Neural progenitor cell (in vitro differentiated cells): Measurements from ENCODE around the gene SELENBP1. TPM values are rescaled to one million over a fixed set of nuclear protein-coding genes. Genes with fewer than 3 reads are reported as not detected.

ENCODE experiments used
- DNase-seq: peaks from one replicate; pipeline ENCODE4 v3.0.0-alpha.2; 2016; ENCODE audit warnings: low spot score
- H2AFZ ChIP-seq: fragments of 200-600 bp; sonication (generic); replicated peaks from 2 replicates; pipeline ENCODE4 v1.6.1; 2016; ENCODE audit warnings: antibody characterized with exemption
- H3F3A ChIP-seq: fragments of 200-600 bp; sonication (generic); 2 replicates; pipeline ENCODE4 v1.6.1; 2016; ENCODE audit warnings: antibody characterized with exemption, low read depth
- H3K27ac ChIP-seq: fragments of 200-600 bp; sonication (generic); 2 replicates; pipeline ENCODE4 v1.5.1; 2016; ENCODE audit warnings: mild to moderate bottlenecking
- H3K27me3 ChIP-seq: fragments of 200-600 bp; sonication (generic); 2 replicates; pipeline ENCODE4 v1.6.1; 2016; ENCODE audit warnings: mild to moderate bottlenecking, moderate library complexity
- H3K36me3 ChIP-seq: fragments of 200-600 bp; sonication (generic); 2 replicates; pipeline ENCODE4 v1.5.1; 2016
- H3K4me1 ChIP-seq: fragments of 200-600 bp; sonication (generic); 2 replicates; pipeline ENCODE4 v1.6.1; 2016; ENCODE audit warnings: mixed run types
- H3K4me2 ChIP-seq: fragments of 200-600 bp; sonication (generic); 2 replicates; pipeline ENCODE4 v1.6.1; 2016
- H3K4me3 ChIP-seq: fragments of 200-600 bp; sonication (generic); 2 replicates; pipeline ENCODE4 v1.5.1; 2016
- H3K79me2 ChIP-seq: fragments of 200-600 bp; sonication (generic); 2 replicates; pipeline ENCODE4 v1.6.1; 2016; ENCODE audit warnings: low read depth
- H3K9ac ChIP-seq: fragments of 200-600 bp; sonication (generic); 2 replicates; pipeline ENCODE4 v1.6.1; 2016
- H3K9me3 ChIP-seq: fragments of 200-600 bp; sonication (generic); 2 replicates; pipeline ENCODE4 v1.5.1; 2016; ENCODE audit warnings: low read depth
- H4K20me1 ChIP-seq: fragments of 200-600 bp; sonication (generic); 2 replicates; pipeline ENCODE4 v1.6.1; 2016; ENCODE audit warnings: low read depth
- H3K27ac Mint-ChIP-seq: 3 replicates; pipeline ENCODE4 v1.8.0; 2021; ENCODE audit warnings: mixed read lengths
- H3K27me3 Mint-ChIP-seq: 2 replicates; pipeline ENCODE4 v1.8.0; 2022; ENCODE audit warnings: low read depth, mild to moderate bottlenecking, inconsistent platforms, moderate library complexity, mixed read lengths; ENCODE audit not compliant: insufficient read depth
- H3K36me3 Mint-ChIP-seq: 3 replicates; pipeline ENCODE4 v1.8.0; 2021; ENCODE audit warnings: mixed read lengths
- H3K4me1 Mint-ChIP-seq: 3 replicates; pipeline ENCODE4 v1.8.0; 2021; ENCODE audit warnings: mixed read lengths
- H3K4me3 Mint-ChIP-seq: 3 replicates; pipeline ENCODE4 v1.8.0; 2021; ENCODE audit warnings: mild to moderate bottlenecking, moderate library complexity, mixed read lengths
- H3K9me3 Mint-ChIP-seq: 3 replicates; pipeline ENCODE4 v1.8.0; 2020; ENCODE audit warnings: mixed read lengths
- CTCF ChIP-seq: fragments of 200-600 bp; sonication (generic); IDR thresholded peaks from 2 replicates; pipeline ENCODE4 v1.5.1; 2017; ENCODE audit warnings: antibody characterized with exemption, mild to moderate bottlenecking
- EZH2 ChIP-seq: fragments of 200-600 bp; sonication (generic); IDR thresholded peaks from 2 replicates; pipeline ENCODE4 v1.6.1; 2017; ENCODE audit warnings: antibody characterized with exemption, mild to moderate bottlenecking, moderate library complexity
- EZH2phosphoT487 ChIP-seq: fragments of 200-600 bp; sonication (generic); IDR thresholded peaks from 2 replicates; pipeline ENCODE4 v1.6.1; 2017; ENCODE audit warnings: antibody characterized with exemption
- total RNA-seq: library from RNA; depleted of rRNA; stranded (reverse); fragments of >200 nt; gene quantifications from 2 replicates; pipeline ENCODE4 v1.2.3, GENCODE V29; 2015; ENCODE audit warnings: low replicate concordance

Gene SELENBP1
- total RNA-seq, 1 donor from 2014 or later = 38.5 TPM

- TF ChIP-seq EZH2phosphoT487 = no peak
- no peak for TF ChIP-seq CTCF
- TF ChIP-seq EZH2 = no peak
- no peaks in the 10 kb centered on the region for H3K27me3 Mint-ChIP-seq
- Histone ChIP-seq H3K36me3 (peaks cover 3% of the 10 kb centered on the region), H4K20me1 (no peaks in the 10 kb centered on the region), H3K9me3 (no peaks in the 10 kb centered on the region), H3K27me3 (no peaks in the 10 kb centered on the region), H3K27ac (no peak overlapping the region), H2AFZ (no peak overlapping the region), H3K79me2 (peaks cover 15% of the 10 kb centered on the region), H3F3A (no peaks in the 10 kb centered on the region), H3K9ac (no peak overlapping the region), H3K4me1 (no peaks in the 10 kb centered on the region), H3K4me3 (no peak overlapping the region), H3K4me2 (no peak overlapping the region)
- no peak overlapping the region for H3K4me3 Mint-ChIP-seq
- no peak for DNase-seq
- H3K27ac Mint-ChIP-seq = no peak overlapping the region
- H3K9me3 Mint-ChIP-seq = no peaks in the 10 kb centered on the region
- peaks cover 4% of the 10 kb centered on the region for H3K4me1 Mint-ChIP-seq
- H3K36me3 Mint-ChIP-seq = peaks cover 36% of the 10 kb centered on the region
Observed at GRCh38 chr1:151318975-151319374, 53.5 kb downstream of the SELENBP1 start.

- no peak for TF ChIP-seq EZH2phosphoT487
- no peak for TF ChIP-seq CTCF
- no peak for TF ChIP-seq EZH2
- Histone ChIP-seq H3K9me3 (no peaks in the 10 kb centered on the region), H3K4me2 (no peak overlapping the region), H4K20me1 (peaks cover 4% of the 10 kb centered on the region), H3K27me3 (no peaks in the 10 kb centered on the region), H3K4me1 (peaks cover 3% of the 10 kb centered on the region), H3K9ac (no peak overlapping the region), H3K79me2 (peaks cover 7% of the 10 kb centered on the region), H2AFZ (no peak overlapping the region), H3K27ac (no peak overlapping the region), H3K4me3 (no peak overlapping the region), H3F3A (peaks cover 1% of the 10 kb centered on the region), H3K36me3 (peaks cover 3% of the 10 kb centered on the region)
- DNase-seq = no peak
- Mint-ChIP-seq H3K4me3 (no peak overlapping the region), H3K27me3 (no peaks in the 10 kb centered on the region), H3K9me3 (no peaks in the 10 kb centered on the region), H3K27ac (no peak overlapping the region), H3K36me3 (peaks cover 32% of the 10 kb centered on the region), H3K4me1 (peaks cover 12% of the 10 kb centered on the region)
Observed at GRCh38 chr1:151315565-151316235, 56.8 kb downstream of the SELENBP1 start.

Other genes starting within 250 kb of the SELENBP1 start
- gene SEMA6C, start 226.1 kb downstream of the SELENBP1 start, total RNA-seq = 5.6 and 12.1 TPM in 2 replicates
- gene TNFAIP8L2, start 216.1 kb downstream of the SELENBP1 start, total RNA-seq = not detected in 2 replicates
- 15.5 and 18.9 TPM in 2 replicates for gene LYSMD1, start 206.8 kb downstream of the SELENBP1 start, total RNA-seq
- gene SCNM1, start 206.6 kb downstream of the SELENBP1 start, total RNA-seq = 22.0 and 25.3 TPM in 2 replicates
- not detected in 2 replicates for gene TMOD4, start 196.7 kb downstream of the SELENBP1 start, total RNA-seq
- 107 and 117 TPM in 2 replicates for gene VPS72, start 182.5 kb downstream of the SELENBP1 start, total RNA-seq
- 81.2 and 90.6 TPM in 2 replicates for gene PIP5K1A, start 174.2 kb downstream of the SELENBP1 start, total RNA-seq
- 123 and 162 TPM in 2 replicates for gene PSMD4, start 118.0 kb downstream of the SELENBP1 start, total RNA-seq
- 20.2 and 43.1 TPM in 2 replicates for gene ZNF687, start 90.4 kb downstream of the SELENBP1 start, total RNA-seq
- gene PI4KB, start 45.3 kb downstream of the SELENBP1 start, total RNA-seq = 19.0 and 33.5 TPM in 2 replicates
- 87.5 and 108 TPM in 2 replicates for gene RFX5, start 25.5 kb downstream of the SELENBP1 start, total RNA-seq
- gene PSMB4, start 26.9 kb upstream of the SELENBP1 start, total RNA-seq = 267 and 321 TPM in 2 replicates
- 61.5 and 71.6 TPM in 2 replicates for gene POGZ, start 86.8 kb upstream of the SELENBP1 start, total RNA-seq
- gene CGN, start 138.7 kb upstream of the SELENBP1 start, total RNA-seq = 5.4 and 12.4 TPM in 2 replicates
- 9.3 and 10.0 TPM in 2 replicates for gene TUFT1, start 167.6 kb upstream of the SELENBP1 start, total RNA-seq
- 30.5 and 34.1 TPM in 2 replicates for gene SNX27, start 239.3 kb upstream of the SELENBP1 start, total RNA-seq